GM13977 (cell line): ENCODE results near the gene BRAT1.

Experiments
- DNase-seq: peaks from one replicate; pipeline ENCODE4 v3.0.0; 2012; ENCODE audit warnings: low spot score
- CTCF ChIP-seq: IDR thresholded peaks from 2 replicates; pipeline ENCODE4 v1.5.1; 2012; ENCODE audit warnings: mild to moderate bottlenecking, control low read depth; ENCODE audit not compliant: insufficient read depth; ENCODE audit errors: extremely low read depth, missing control alignments
- in situ Hi-C: fragments of 300-500 bp; cut with MboI; formaldehyde crosslinking; loops from one replicate; pipeline ENCODE4 v1.12.0; 2022; ENCODE audit warnings: low sequenced_read_pairs, low pct_unique_long_range_greater_than_20kb, mixed read lengths, inconsistent platforms; ENCODE audit not compliant: unreplicated experiment

Gene BRAT1

GRCh38 chr7:2526659-2527504 lies 28.4 kb downstream of the BRAT1 start:
- DNase-seq, result no peak
- in situ Hi-C loops, result no loop called here
- no peak for TF ChIP-seq CTCF

GRCh38 chr7:2525658-2526630 lies 29.4 kb downstream of the BRAT1 start:
- no peak for DNase-seq
- in situ Hi-C loops, result no loop called here

GRCh38 chr7:2524808-2525657 lies 30.3 kb downstream of the BRAT1 start:
- TF ChIP-seq CTCF, result no peak
- in situ Hi-C loops, result no loop called here
- no peak for DNase-seq

More at GRCh38 chr7:2525658-2526630, 29.4 kb downstream of the BRAT1 start:
- no peak for TF ChIP-seq CTCF

GRCh38 chr7:2523941-2524807 lies 31.1 kb downstream of the BRAT1 start:
- DNase-seq, result no peak
- in situ Hi-C loops, result no loop called here
- no peak for TF ChIP-seq CTCF

GRCh38 chr7:2523461-2523936 lies 31.8 kb downstream of the BRAT1 start:
- no peak for DNase-seq
- in situ Hi-C loops, result no loop called here

More at GRCh38 chr7:2523461-2523936, 31.8 kb downstream of the BRAT1 start:
- TF ChIP-seq CTCF, result no peak
